HepG2 (cell line): ENCODE measurements around the gene CCL16. TPM values are rescaled to one million over a fixed set of nuclear protein-coding genes. Genes with fewer than 3 reads are reported as not detected.

Experiments used
- ARNT ChIP-seq: fragments of 450-650 bp; IDR thresholded peaks from 2 replicates; pipeline ENCODE4 v1.6.1; 2017
- EZH2 ChIP-seq: conservative IDR thresholded peaks from 2 replicates; pipeline ENCODE4 v1.6.1; 2012; ENCODE audit warnings: mild to moderate bottlenecking, low read depth, low read length, moderate library complexity
- HDAC6 ChIP-seq: fragments of 200-600 bp; sonication (generic); IDR thresholded peaks from 2 replicates; pipeline ENCODE4 v1.7.0; 2017; ENCODE audit warnings: mild to moderate bottlenecking, antibody characterized with exemption, low read length, low read depth
- HNF4G ChIP-seq, 2 experiments: sonication (generic) in 1 of 2; formaldehyde crosslinking in 1 of 2; IDR thresholded peaks; 2 replicates each; pipeline versions ENCODE4 v1.4.0 to v1.6.1; 2011 to 2020; ENCODE audit warnings: borderline replicate concordance in 2 of 2, low read depth in 2 of 2, mild to moderate bottlenecking in 2 of 2, low read length in 1 of 2, missing genetic modification reagents in 1 of 2, moderate library complexity in 1 of 2
- HNRNPLL ChIP-seq: fragments of 200-400 bp; formaldehyde crosslinking; IDR thresholded peaks from 2 replicates; pipeline ENCODE4 v1.6.1; 2017; ENCODE audit warnings: mild to moderate bottlenecking, low read depth, low read length; ENCODE audit not compliant: poor library complexity, severe bottlenecking
- IRX3 ChIP-seq: sonication (generic); formaldehyde crosslinking; IDR thresholded peaks from 2 replicates; pipeline ENCODE4 v1.8.1; 2023; ENCODE audit warnings: mild to moderate bottlenecking, low read depth, missing genetic modification reagents, borderline replicate concordance
- KDM1A ChIP-seq: IDR thresholded peaks from 2 replicates; pipeline ENCODE4 v1.6.1; 2016; ENCODE audit warnings: missing compliant biosample characterization
- MAF1 ChIP-seq: sonication (generic); formaldehyde crosslinking; IDR thresholded peaks from 2 replicates; pipeline ENCODE4 v1.5.0; 2020; ENCODE audit warnings: missing genetic modification reagents, borderline replicate concordance
- MED13 ChIP-seq: sonication (generic); formaldehyde crosslinking; IDR thresholded peaks from 2 replicates; pipeline ENCODE4 v1.5.0; 2020; ENCODE audit warnings: missing genetic modification reagents
- MIXL1 ChIP-seq: IDR thresholded peaks from 2 replicates; pipeline ENCODE4 v1.6.1; 2016
- SALL1 ChIP-seq: sonication (generic); formaldehyde crosslinking; IDR thresholded peaks from 2 replicates; pipeline ENCODE4 v1.8.0; 2022; ENCODE audit warnings: mild to moderate bottlenecking, missing genetic modification reagents
- ZFX ChIP-seq: sonication (generic); formaldehyde crosslinking; IDR thresholded peaks from 2 replicates; pipeline ENCODE4 v1.4.0; 2020; ENCODE audit warnings: mild to moderate bottlenecking, low read depth, missing genetic modification reagents, moderate library complexity
- ZNF253 ChIP-seq: sonication (generic); formaldehyde crosslinking; IDR thresholded peaks from 2 replicates; pipeline ENCODE4 v1.8.0; 2022; ENCODE audit warnings: mild to moderate bottlenecking, missing genetic modification reagents, borderline replicate concordance
- ZNF501 ChIP-seq: sonication (generic); formaldehyde crosslinking; IDR thresholded peaks from 2 replicates; pipeline ENCODE4 v1.5.1; 2020; ENCODE audit warnings: mild to moderate bottlenecking, moderate library complexity, missing genetic modification reagents
- ZNF556 ChIP-seq: sonication (generic); formaldehyde crosslinking; IDR thresholded peaks from 2 replicates; pipeline ENCODE4 v1.4.0; 2020; ENCODE audit warnings: mild to moderate bottlenecking, missing genetic modification reagents, borderline replicate concordance
- ZNF572 ChIP-seq: sonication (generic); formaldehyde crosslinking; IDR thresholded peaks from 2 replicates; pipeline ENCODE4 v1.5.1; 2020; ENCODE audit warnings: mild to moderate bottlenecking, missing genetic modification reagents
- polyA plus RNA-seq, 8 experiments: library from polyadenylated mRNA; depleted of rRNA in 3 of 8; stranded (reverse) in 7 of 8; unstranded in 1 of 8; fragments of >200 nt; fragmentation: Illumina TruSeq in 4 of 8; extraction: Trizol in 4 of 8; gene quantifications; 2 replicates each; pipeline versions ENCODE4 v1.2.1 to v1.2.3, GENCODE V29; 2011 to 2016; ENCODE audit warnings: low read depth in 4 of 8, missing spikeins in 1 of 8, mixed read lengths in 1 of 8; ENCODE audit not compliant: insufficient read depth in 1 of 8
- total RNA-seq, 5 experiments: library from RNA; depleted of rRNA; stranded (reverse); fragments of >200 nt; fragmentation: Illumina TruSeq; extraction: Trizol; gene quantifications; 2 replicates each; pipeline ENCODE4 v1.2.3, GENCODE V29; 2016; ENCODE audit warnings: low read depth in 1 of 5
- TF ChIP-seq, protein P1 (sequence below): sonication (generic); formaldehyde crosslinking; IDR thresholded peaks from 2 replicates; pipeline ENCODE4 v1.4.0; 2020; ENCODE audit warnings: missing genetic modification reagents
- TF ChIP-seq, protein P2 (sequence below): sonication (generic); formaldehyde crosslinking; IDR thresholded peaks from 2 replicates; pipeline ENCODE4 v1.4.0; 2020; ENCODE audit warnings: missing genetic modification reagents
- TF ChIP-seq, protein P3 (sequence below): sonication (generic); formaldehyde crosslinking; IDR thresholded peaks from 2 replicates; pipeline ENCODE4 v1.4.0; 2020; ENCODE audit warnings: missing genetic modification reagents, borderline replicate concordance
- TF ChIP-seq, protein P4 (sequence below): IDR thresholded peaks from 2 replicates; pipeline ENCODE4 v1.6.1; 2016
- TF ChIP-seq, protein P5 (sequence below): sonication (generic); formaldehyde crosslinking; IDR thresholded peaks from 2 replicates; pipeline ENCODE4 v1.4.0; 2020; ENCODE audit warnings: missing genetic modification reagents, low read depth, mild to moderate bottlenecking, borderline replicate concordance
- TF ChIP-seq, protein P6 (sequence below): IDR thresholded peaks from 2 replicates; pipeline ENCODE4 v1.6.1; 2018; ENCODE audit warnings: missing genetic modification reagents, mild to moderate bottlenecking, missing compliant biosample characterization
- TF ChIP-seq, protein P7 (sequence below): sonication (generic); formaldehyde crosslinking; IDR thresholded peaks from 2 replicates; pipeline ENCODE4 v1.8.1; 2023; ENCODE audit warnings: mild to moderate bottlenecking, missing genetic modification reagents, borderline replicate concordance

CCL16 gene
- total and polyA plus RNA-seq, 2 of the 13 experiments (the other 11 are each of a cell fraction or from before 2014, with no cell fraction given): 2.0 to 14.7 TPM

DNA sequence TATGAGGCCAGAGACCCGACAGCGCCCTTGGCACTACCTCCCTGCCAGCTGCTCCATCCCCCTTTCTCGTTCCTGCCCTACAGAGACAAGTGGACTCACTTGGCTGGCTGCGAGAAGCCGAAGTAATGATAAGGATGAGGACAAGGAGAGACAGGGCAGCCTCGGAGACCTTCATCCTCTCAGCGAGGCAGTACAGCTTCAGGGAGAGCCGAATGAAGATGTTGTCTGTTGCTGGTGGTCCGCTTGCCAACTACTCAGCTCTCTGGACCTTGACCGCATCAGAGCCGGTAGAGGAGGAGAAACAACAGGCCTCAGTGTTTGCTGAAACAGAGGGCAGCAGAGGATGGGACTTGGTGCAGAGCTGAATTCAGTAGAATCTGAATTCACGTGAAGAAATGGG, at the start of gene CCL16 (continued):
- TF ChIP-seq, protein P1, sequence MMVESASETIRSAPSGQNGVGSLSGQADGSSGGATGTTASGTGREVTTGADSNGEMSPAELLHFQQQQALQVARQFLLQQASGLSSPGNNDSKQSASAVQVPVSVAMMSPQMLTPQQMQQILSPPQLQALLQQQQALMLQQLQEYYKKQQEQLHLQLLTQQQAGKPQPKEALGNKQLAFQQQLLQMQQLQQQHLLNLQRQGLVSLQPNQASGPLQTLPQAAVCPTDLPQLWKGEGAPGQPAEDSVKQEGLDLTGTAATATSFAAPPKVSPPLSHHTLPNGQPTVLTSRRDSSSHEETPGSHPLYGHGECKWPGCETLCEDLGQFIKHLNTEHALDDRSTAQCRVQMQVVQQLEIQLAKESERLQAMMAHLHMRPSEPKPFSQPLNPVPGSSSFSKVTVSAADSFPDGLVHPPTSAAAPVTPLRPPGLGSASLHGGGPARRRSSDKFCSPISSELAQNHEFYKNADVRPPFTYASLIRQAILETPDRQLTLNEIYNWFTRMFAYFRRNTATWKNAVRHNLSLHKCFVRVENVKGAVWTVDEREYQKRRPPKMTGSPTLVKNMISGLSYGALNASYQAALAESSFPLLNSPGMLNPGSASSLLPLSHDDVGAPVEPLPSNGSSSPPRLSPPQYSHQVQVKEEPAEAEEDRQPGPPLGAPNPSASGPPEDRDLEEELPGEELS (CRISPR knock-in tag): no peak
- no peak for TF ChIP-seq IRX3 (CRISPR knock-in tag)
- no peak; the same call in 1 of the 2 replicates for TF ChIP-seq SALL1 (CRISPR knock-in tag)
- no peak for TF ChIP-seq MIXL1 (CRISPR knock-in tag)
- 0 out of 2 replicates have a peak, but pooled peaks have one; percentile 38 for TF ChIP-seq KDM1A (CRISPR knock-in tag)
- no peak for TF ChIP-seq ZNF253 (CRISPR knock-in tag)
- TF ChIP-seq ZNF572 (CRISPR knock-in tag): no peak
- TF ChIP-seq, protein P2, sequence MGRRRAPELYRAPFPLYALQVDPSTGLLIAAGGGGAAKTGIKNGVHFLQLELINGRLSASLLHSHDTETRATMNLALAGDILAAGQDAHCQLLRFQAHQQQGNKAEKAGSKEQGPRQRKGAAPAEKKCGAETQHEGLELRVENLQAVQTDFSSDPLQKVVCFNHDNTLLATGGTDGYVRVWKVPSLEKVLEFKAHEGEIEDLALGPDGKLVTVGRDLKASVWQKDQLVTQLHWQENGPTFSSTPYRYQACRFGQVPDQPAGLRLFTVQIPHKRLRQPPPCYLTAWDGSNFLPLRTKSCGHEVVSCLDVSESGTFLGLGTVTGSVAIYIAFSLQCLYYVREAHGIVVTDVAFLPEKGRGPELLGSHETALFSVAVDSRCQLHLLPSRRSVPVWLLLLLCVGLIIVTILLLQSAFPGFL (CRISPR knock-in tag): no peak
- TF ChIP-seq, protein P3, sequence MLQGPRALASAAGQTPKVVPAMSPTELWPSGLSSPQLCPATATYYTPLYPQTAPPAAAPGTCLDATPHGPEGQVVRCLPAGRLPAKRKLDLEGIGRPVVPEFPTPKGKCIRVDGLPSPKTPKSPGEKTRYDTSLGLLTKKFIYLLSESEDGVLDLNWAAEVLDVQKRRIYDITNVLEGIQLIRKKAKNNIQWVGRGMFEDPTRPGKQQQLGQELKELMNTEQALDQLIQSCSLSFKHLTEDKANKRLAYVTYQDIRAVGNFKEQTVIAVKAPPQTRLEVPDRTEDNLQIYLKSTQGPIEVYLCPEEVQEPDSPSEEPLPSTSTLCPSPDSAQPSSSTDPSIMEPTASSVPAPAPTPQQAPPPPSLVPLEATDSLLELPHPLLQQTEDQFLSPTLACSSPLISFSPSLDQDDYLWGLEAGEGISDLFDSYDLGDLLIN (CRISPR knock-in tag): no peak
- no peak for TF ChIP-seq MAF1 (CRISPR knock-in tag)
- TF ChIP-seq, protein P4, sequence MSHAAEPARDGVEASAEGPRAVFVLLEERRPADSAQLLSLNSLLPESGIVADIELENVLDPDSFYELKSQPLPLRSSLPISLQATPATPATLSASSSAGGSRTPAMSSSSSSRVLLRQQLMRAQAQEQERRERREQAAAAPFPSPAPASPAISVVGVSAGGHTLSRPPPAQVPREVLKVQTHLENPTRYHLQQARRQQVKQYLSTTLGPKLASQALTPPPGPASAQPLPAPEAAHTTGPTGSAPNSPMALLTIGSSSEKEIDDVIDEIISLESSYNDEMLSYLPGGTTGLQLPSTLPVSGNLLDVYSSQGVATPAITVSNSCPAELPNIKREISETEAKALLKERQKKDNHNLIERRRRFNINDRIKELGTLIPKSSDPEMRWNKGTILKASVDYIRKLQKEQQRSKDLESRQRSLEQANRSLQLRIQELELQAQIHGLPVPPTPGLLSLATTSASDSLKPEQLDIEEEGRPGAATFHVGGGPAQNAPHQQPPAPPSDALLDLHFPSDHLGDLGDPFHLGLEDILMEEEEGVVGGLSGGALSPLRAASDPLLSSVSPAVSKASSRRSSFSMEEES (CRISPR knock-in tag): no peak
- TF ChIP-seq, protein P5, sequence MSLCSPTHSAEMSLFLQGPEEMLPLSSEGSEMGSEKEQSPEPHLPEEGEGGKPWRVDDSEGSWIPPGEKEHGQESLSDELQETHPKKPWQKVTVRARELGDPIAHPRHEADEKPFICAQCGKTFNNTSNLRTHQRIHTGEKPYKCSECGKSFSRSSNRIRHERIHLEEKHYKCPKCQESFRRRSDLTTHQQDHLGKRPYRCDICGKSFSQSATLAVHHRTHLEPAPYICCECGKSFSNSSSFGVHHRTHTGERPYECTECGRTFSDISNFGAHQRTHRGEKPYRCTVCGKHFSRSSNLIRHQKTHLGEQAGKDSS (CRISPR knock-in tag): no peak
- TF ChIP-seq, protein P6, sequence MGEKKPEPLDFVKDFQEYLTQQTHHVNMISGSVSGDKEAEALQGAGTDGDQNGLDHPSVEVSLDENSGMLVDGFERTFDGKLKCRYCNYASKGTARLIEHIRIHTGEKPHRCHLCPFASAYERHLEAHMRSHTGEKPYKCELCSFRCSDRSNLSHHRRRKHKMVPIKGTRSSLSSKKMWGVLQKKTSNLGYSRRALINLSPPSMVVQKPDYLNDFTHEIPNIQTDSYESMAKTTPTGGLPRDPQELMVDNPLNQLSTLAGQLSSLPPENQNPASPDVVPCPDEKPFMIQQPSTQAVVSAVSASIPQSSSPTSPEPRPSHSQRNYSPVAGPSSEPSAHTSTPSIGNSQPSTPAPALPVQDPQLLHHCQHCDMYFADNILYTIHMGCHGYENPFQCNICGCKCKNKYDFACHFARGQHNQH (CRISPR knock-in tag): no peak; the same call in 1 of the 2 replicates
- peak; percentile 76 for TF ChIP-seq HNF4G (IDR thresholded peaks at IDR 0.05; ENCODE audit: borderline replicate concordance, low read depth, low read length)
- TF ChIP-seq HNF4G (CRISPR knock-in tag; IDR thresholded peaks at IDR 0.05; ENCODE audit: borderline replicate concordance, low read depth): no peak; the same call in 1 of the 2 replicates
- no peak for TF ChIP-seq HDAC6
- TF ChIP-seq ZNF556 (CRISPR knock-in tag): no peak
- peak; percentile 74 for TF ChIP-seq ZFX (CRISPR knock-in tag)
- no peak for TF ChIP-seq MED13
- TF ChIP-seq EZH2: no peak
- no peak for TF ChIP-seq ARNT
- TF ChIP-seq ZNF501: no peak
- TF ChIP-seq, protein P7, sequence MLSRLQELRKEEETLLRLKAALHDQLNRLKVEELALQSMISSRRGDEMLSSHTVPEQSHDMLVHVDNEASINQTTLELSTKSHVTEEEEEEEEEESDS: no peak
- no peak for TF ChIP-seq HNRNPLL
